OCI-LY1 (cell line): ENCODE data around the gene RNFT2.

ENCODE experiments used
- CTCF ChIP-seq: fragments of 200-600 bp; sonication (generic), shearing (Covaris generic); IDR thresholded peaks from 2 replicates; pipeline ENCODE4 v1.5.1; 2017; ENCODE audit warnings: mild to moderate bottlenecking, antibody characterized with exemption, low read length, moderate library complexity, mixed read lengths
- EZH2 ChIP-seq: fragments of 200-600 bp; sonication (generic), shearing (Covaris generic); IDR thresholded peaks from 2 replicates; pipeline ENCODE4 v1.8.0; 2017; ENCODE audit warnings: borderline replicate concordance, mixed run types, mild to moderate bottlenecking, antibody characterized with exemption, low read length, moderate library complexity, mixed read lengths

GRCh38 chr12:116693286-116694227 lies 44.6 kb upstream of the RNFT2 start:
- TF ChIP-seq CTCF (no peak), EZH2 (no peak)
